Caki2 (cell line): ENCODE data around the gene TSHZ1. TPM values are rescaled to one million over a fixed set of nuclear protein-coding genes. Genes with fewer than 3 reads are reported as not detected.

ENCODE experiments used
- DNase-seq: peaks from one replicate; pipeline ENCODE4 v3.0.0-alpha.2; 2015; ENCODE audit warnings: low read depth
- in situ Hi-C: cut with HindIII; loops from 2 replicates; pipeline ENCODE4 v1.10.0; 2016; ENCODE audit warnings: low sequenced_read_pairs, low pct_unique_long_range_greater_than_20kb, mixed read lengths
- total RNA-seq: library from RNA; depleted of rRNA; stranded (reverse); fragments of >200 nt; shearing (Covaris generic); gene quantifications from 2 replicates; pipeline ENCODE4 v1.2.3, GENCODE V29; 2014; ENCODE audit warnings: low replicate concordance

Gene TSHZ1
- total RNA-seq, 1 experiment from 2014 or later: 10.4 TPM

GRCh38 chr18:75205514-75206132, 5.0 kb upstream of the TSHZ1 start:
- no peak for DNase-seq
- in situ Hi-C loops: no loop called here

GRCh38 chr18:75206452-75207309, 3.9 kb upstream of the TSHZ1 start:
- in situ Hi-C loops: no loop called here
- DNase-seq: no peak

GRCh38 chr18:75207310-75208154, 3.1 kb upstream of the TSHZ1 start:
- in situ Hi-C loops: no loop called here

GRCh38 chr18:75208155-75208835, 2.3 kb upstream of the TSHZ1 start:
- in situ Hi-C loops: no loop called here
- DNase-seq: peak; percentile 25

More at GRCh38 chr18:75207310-75208154, 3.1 kb upstream of the TSHZ1 start:
- DNase-seq: peak; percentile 19

- DNase-seq: no peak
- in situ Hi-C loops: no loop called here
Measured at GRCh38 chr18:75208836-75209128, 1.8 kb upstream of the TSHZ1 start.

- in situ Hi-C loops: no loop called here
- DNase-seq: peak; percentile 73
Measured at GRCh38 chr18:75209129-75209950, 1.3 kb upstream of the TSHZ1 start, which contains the start of gene PTGR3. PTGR3 (minus strand) TSS chr18:75209139; CDS start chr18:75209058, 81 bp downstream.

- DNase-seq: no peak
Measured at GRCh38 chr18:75209951-75210258, 692 bp upstream of the TSHZ1 start.

GRCh38 chr18:75211002-75211621, 515 bp downstream of the TSHZ1 start:
- in situ Hi-C loops: no loop called here
- no peak for DNase-seq

More at GRCh38 chr18:75209951-75210258, 692 bp upstream of the TSHZ1 start:
- in situ Hi-C loops: no loop called here

- no peak for DNase-seq
- in situ Hi-C loops: no loop called here
Measured at GRCh38 chr18:75211626-75211952, 992 bp downstream of the TSHZ1 start.

- peak; percentile 16 for DNase-seq
Measured at GRCh38 chr18:75211953-75212750, 1.6 kb downstream of the TSHZ1 start.

GRCh38 chr18:75212751-75213090, 2.1 kb downstream of the TSHZ1 start:
- in situ Hi-C loops: no loop called here
- no peak for DNase-seq

More at GRCh38 chr18:75211953-75212750, 1.6 kb downstream of the TSHZ1 start:
- in situ Hi-C loops: no loop called here

GRCh38 chr18:75213611-75214331, 3.2 kb downstream of the TSHZ1 start:
- peak; percentile 43 for DNase-seq
- in situ Hi-C loops: no loop called here

GRCh38 chr18:75214332-75214690, 3.7 kb downstream of the TSHZ1 start:
- in situ Hi-C loops: no loop called here

GRCh38 chr18:75214766-75215510, 4.3 kb downstream of the TSHZ1 start:
- no peak for DNase-seq
- in situ Hi-C loops: no loop called here

More at GRCh38 chr18:75214332-75214690, 3.7 kb downstream of the TSHZ1 start:
- no peak for DNase-seq

GRCh38 chr18:75215663-75216062, 5.1 kb downstream of the TSHZ1 start:
- in situ Hi-C loops: no loop called here
- DNase-seq: no peak
